Omental fat pad (tissue), 4 donors: ENCODE measurements around the gene TNS1. TPM values are rescaled to one million over a fixed set of nuclear protein-coding genes. Genes with fewer than 3 reads are reported as not detected.
A peak's percentile ranks its signal among the peaks of the same experiment; 100 is the strongest.

Experiments
- ATAC-seq: fragments of 150-250 bp; one replicate; pipeline ENCODE4 v1.9.1; 2016; ENCODE audit warnings: mild to moderate bottlenecking, moderate library complexity; ENCODE audit not compliant: low FRiP score
- DNase-seq: peaks from one replicate; pipeline ENCODE4 v3.0.0-alpha.2; 2019; ENCODE audit warnings: low spot score
- total RNA-seq, 4 donors: library from RNA; depleted of rRNA; stranded (reverse); fragments of >200 nt; gene quantifications; one replicate each; pipeline ENCODE4 v1.1.0, GENCODE V29; 2016
- TF ChIP-seq, protein P1 (sequence below), 3 donors: fragments of 450-650 bp; IDR thresholded peaks; one replicate each; pipeline ENCODE4 v1.5.1; 2016 to 2017; ENCODE audit warnings: antibody characterized with exemption in 3 of 3, mild to moderate bottlenecking in 3 of 3, moderate library complexity in 2 of 3

The TNS1 gene
- total RNA-seq, 4 donors from 2014 or later: 135 to 453 (median 361) TPM

GRCh38 chr2:217886720-217887309, 116.0 kb downstream of the TNS1 start:
- DNase-seq (no peak), ATAC-seq (peak; percentile 31)
- TF ChIP-seq, protein P1, sequence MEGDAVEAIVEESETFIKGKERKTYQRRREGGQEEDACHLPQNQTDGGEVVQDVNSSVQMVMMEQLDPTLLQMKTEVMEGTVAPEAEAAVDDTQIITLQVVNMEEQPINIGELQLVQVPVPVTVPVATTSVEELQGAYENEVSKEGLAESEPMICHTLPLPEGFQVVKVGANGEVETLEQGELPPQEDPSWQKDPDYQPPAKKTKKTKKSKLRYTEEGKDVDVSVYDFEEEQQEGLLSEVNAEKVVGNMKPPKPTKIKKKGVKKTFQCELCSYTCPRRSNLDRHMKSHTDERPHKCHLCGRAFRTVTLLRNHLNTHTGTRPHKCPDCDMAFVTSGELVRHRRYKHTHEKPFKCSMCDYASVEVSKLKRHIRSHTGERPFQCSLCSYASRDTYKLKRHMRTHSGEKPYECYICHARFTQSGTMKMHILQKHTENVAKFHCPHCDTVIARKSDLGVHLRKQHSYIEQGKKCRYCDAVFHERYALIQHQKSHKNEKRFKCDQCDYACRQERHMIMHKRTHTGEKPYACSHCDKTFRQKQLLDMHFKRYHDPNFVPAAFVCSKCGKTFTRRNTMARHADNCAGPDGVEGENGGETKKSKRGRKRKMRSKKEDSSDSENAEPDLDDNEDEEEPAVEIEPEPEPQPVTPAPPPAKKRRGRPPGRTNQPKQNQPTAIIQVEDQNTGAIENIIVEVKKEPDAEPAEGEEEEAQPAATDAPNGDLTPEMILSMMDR (IDR thresholded peaks at IDR 0.05): peak in 2 of 3 donors; percentile 12 to 22

GRCh38 chr2:217886091-217886490, 116.7 kb downstream of the TNS1 start:
- no peak for ATAC-seq
- TF ChIP-seq, protein P1 (IDR thresholded peaks at IDR 0.05): no peak
- DNase-seq: no peak

GRCh38 chr2:217884985-217885384, 117.8 kb downstream of the TNS1 start:
- ATAC-seq: no peak
- DNase-seq: no peak
- TF ChIP-seq, protein P1 (IDR thresholded peaks at IDR 0.05): no peak

DNA sequence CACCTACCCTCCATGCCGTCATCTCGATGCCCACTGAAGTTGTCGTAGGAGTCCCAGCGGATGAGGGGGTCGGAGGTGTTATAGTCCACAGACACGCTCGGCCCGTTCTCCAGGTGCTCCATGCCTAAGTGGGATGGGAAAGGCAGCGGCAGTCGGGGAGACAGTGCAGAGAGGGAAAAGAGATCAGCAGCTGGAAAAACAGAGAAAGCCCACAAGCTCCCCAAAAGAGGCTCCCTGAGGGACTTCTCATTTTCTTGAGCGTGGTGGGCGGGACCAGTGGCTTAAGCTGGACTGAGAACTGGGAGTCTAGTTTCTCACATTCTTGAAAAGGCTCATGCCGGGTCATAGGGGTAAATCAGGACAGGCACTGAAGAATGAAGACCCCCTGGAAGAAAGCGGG, 121.9 kb downstream of the TNS1 start:
- TF ChIP-seq, protein P1 (IDR thresholded peaks at IDR 0.05): no peak
- ATAC-seq: no peak
- DNase-seq: no peak

DNA sequence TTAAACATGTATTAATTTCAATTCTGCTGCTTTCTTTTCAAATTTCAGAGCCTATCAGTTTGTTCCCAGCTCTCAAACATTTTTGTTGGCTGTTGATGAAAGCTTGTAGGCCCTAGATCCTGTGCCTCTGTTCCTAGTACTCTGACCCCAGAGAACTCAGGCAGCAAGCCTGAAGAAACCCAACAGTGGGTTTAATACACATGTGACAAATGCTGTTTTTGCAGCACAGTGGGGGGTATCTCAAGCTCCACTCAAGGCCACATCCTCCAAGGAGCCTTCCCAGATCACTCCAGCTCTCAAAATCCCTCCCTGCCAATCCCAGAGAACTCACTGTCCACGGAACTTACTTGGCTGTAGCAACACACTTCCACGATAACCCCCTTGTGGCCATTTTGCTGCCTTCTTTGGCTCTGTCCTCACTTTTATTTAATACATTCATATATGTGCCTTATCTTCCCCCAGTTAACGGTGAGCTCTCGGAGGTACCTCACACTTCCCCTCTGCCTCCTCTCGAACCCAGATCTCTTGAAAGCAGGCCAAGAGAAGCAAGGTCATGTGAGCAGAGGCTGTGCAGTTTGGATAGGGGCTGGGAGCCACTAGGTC, 122.4 kb downstream of the TNS1 start:
- TF ChIP-seq, protein P1 (IDR thresholded peaks at IDR 0.05): no peak
- ATAC-seq: no peak

DNA sequence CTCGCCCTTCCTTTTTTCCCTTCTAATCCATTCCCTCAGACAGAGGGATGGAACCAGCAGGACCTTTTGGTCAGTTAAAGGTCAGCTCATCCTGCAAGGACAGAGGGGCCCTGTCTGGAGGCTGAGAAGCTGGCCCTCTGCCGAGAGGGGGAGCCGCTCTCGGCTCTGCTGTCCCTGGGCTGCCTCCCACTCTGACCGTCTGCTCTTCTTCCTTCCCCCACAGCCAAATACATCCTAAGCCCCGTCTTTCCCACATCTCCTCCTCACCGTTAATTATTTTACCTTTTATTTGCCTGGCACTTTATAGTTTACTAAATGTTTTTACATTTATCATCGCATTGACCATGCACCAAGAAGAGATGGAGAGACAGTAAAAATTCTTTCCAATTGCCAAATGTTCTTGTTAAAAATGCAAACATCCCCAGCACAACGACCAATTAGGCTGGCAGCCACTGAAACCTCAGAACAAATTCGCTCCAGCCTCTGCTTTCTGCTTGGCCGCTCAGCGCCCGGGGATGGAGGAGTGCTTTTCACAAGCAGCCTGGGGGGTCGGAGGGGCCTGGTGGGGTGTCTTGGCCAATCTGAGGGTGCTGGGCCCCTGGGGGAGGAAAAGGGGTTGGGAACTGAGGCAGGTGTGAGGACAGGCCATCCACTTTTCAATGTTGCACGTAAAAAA, 123.7 kb downstream of the TNS1 start:
- ATAC-seq (no peak), DNase-seq (no peak)
- TF ChIP-seq, protein P1 (IDR thresholded peaks at IDR 0.05): no peak

More for the DNA sequence above, 122.4 kb downstream of the TNS1 start:
- DNase-seq: no peak
